Activated CD8-positive, alpha-beta T cell treated with anti-CD3 and anti-CD28 coated beads for 36 hours (primary cell): ENCODE data around the gene NCOR1. TPM values are rescaled to one million over a fixed set of nuclear protein-coding genes. Genes with fewer than 3 reads are reported as not detected.

Source experiments
- ATAC-seq: fragments of 200-7000 bp; cut with Tn5 transposase; one replicate; pipeline ENCODE4 v1.10.0; 2021; ENCODE audit warnings: mild to moderate bottlenecking, moderate library complexity
- CTCF ChIA-PET: fragments of 350-600 bp; sonication (Branson Sonifier 250); formaldehyde crosslinking; loops from one replicate; lab custom pipeline; 2021; ENCODE audit warnings: antibody characterized with exemption; lab: Charles Lee
- POLR2A ChIA-PET: fragments of 350-600 bp; sonication (Branson Sonifier 250); formaldehyde crosslinking; loops from one replicate; lab custom pipeline; 2021; ENCODE audit warnings: antibody characterized with exemption; lab: Charles Lee
- DNase-seq: peaks from one replicate; pipeline ENCODE4 v3.0.0-alpha.2; 2020
- H3K27ac Mint-ChIP-seq: one replicate; pipeline ENCODE4 v1.8.0; 2021; ENCODE audit warnings: mild to moderate bottlenecking, mixed read lengths
- H3K27me3 Mint-ChIP-seq: one replicate; pipeline ENCODE4 v1.8.0; 2021; ENCODE audit warnings: mixed read lengths
- H3K36me3 Mint-ChIP-seq: one replicate; pipeline ENCODE4 v1.8.0; 2021; ENCODE audit warnings: low read depth, mixed read lengths
- H3K4me1 Mint-ChIP-seq: one replicate; pipeline ENCODE4 v1.8.0; 2021; ENCODE audit warnings: low read depth, mixed read lengths
- H3K4me3 Mint-ChIP-seq: one replicate; pipeline ENCODE4 v1.8.0; 2021; ENCODE audit warnings: mild to moderate bottlenecking, moderate library complexity, mixed read lengths
- H3K9me3 Mint-ChIP-seq: one replicate; pipeline ENCODE4 v1.8.0; 2021; ENCODE audit warnings: mixed read lengths
- CTCF ChIP-seq: fragments of 200-600 bp; IDR thresholded peaks from one replicate; pipeline ENCODE4 v1.8.0; 2022; ENCODE audit warnings: antibody characterized with exemption, mild to moderate bottlenecking
- intact Hi-C: fragments of 100-400 bp; cut with micrococcal nuclease; formaldehyde crosslinking; loops from one replicate; pipeline ENCODE4 v1.10.0; 2022
- total RNA-seq, 2 experiments: library from RNA; stranded (reverse); gene quantifications; one replicate each; pipeline ENCODE4 v1.2.3, GENCODE V29; 2021

The NCOR1 gene
- total RNA-seq, 2 experiments from 2014 or later, result 123 TPM

GRCh38 chr17:16040710-16041251 lies 174.6 kb downstream of the NCOR1 start:
- no peak overlapping the region for H3K4me3 Mint-ChIP-seq
- ATAC-seq, result no peak
- intact Hi-C loops, result no loop called here
- ChIA-PET CTCF (no interaction called here), POLR2A (no interaction called here)
- H3K27me3 Mint-ChIP-seq, result no peaks in the 10 kb centered on the region
- peak overlapping the region; percentile 49 for H3K27ac Mint-ChIP-seq
- no peak for TF ChIP-seq CTCF
- peaks cover 10% of the 10 kb centered on the region for H3K4me1 Mint-ChIP-seq
- peaks cover 59% of the 10 kb centered on the region for H3K36me3 Mint-ChIP-seq
- no peaks in the 10 kb centered on the region for H3K9me3 Mint-ChIP-seq
- DNase-seq, result no peak

GRCh38 chr17:16037636-16038035 lies 177.7 kb downstream of the NCOR1 start:
- H3K27ac Mint-ChIP-seq, result peak overlapping the region; percentile 87
- H3K4me1 Mint-ChIP-seq, result peaks cover 16% of the 10 kb centered on the region
- H3K27me3 Mint-ChIP-seq, result no peaks in the 10 kb centered on the region
- H3K4me3 Mint-ChIP-seq, result no peak overlapping the region
- intact Hi-C loops, result no loop called here
- ChIA-PET CTCF (interaction anchor here (2.7 kb wide), 1 partner anchor 10 kb away, joined by 8 read pairs; no protein-coding TSS in a partner anchor), POLR2A (no interaction called here)
- H3K9me3 Mint-ChIP-seq, result no peaks in the 10 kb centered on the region
- TF ChIP-seq CTCF, result no peak
- H3K36me3 Mint-ChIP-seq, result peaks cover 59% of the 10 kb centered on the region
- ATAC-seq (no peak), DNase-seq (no peak)

GRCh38 chr17:16036261-16036660 lies 179.1 kb downstream of the NCOR1 start:
- ATAC-seq, result no peak
- ChIA-PET POLR2A (no interaction called here), CTCF (interaction anchor here (2.7 kb wide), 1 partner anchor 8 kb away, joined by 8 read pairs; no protein-coding TSS in a partner anchor)
- Mint-ChIP-seq H3K36me3 (peaks cover 60% of the 10 kb centered on the region), H3K4me1 (peaks cover 16% of the 10 kb centered on the region), H3K4me3 (no peak overlapping the region), H3K27ac (peak overlapping the region; percentile 57), H3K27me3 (no peaks in the 10 kb centered on the region), H3K9me3 (no peaks in the 10 kb centered on the region)
- TF ChIP-seq CTCF, result no peak
- intact Hi-C loops, result no loop called here
- DNase-seq, result no peak

GRCh38 chr17:16033729-16034349 lies 181.5 kb downstream of the NCOR1 start:
- Mint-ChIP-seq H3K4me1 (peaks cover 22% of the 10 kb centered on the region), H3K27ac (peak overlapping the region; percentile 54), H3K4me3 (no peak overlapping the region), H3K9me3 (no peaks in the 10 kb centered on the region), H3K27me3 (no peaks in the 10 kb centered on the region), H3K36me3 (peaks cover 64% of the 10 kb centered on the region)
- ChIA-PET POLR2A (interaction anchor here (1.2 kb wide), 1 partner anchor 14 kb away, joined by 3 read pairs; no protein-coding TSS in a partner anchor), CTCF (no interaction called here)
- intact Hi-C loops, result no loop called here
- no peak for TF ChIP-seq CTCF
- DNase-seq (no peak), ATAC-seq (no peak)
